Osteoblast (primary cell): ENCODE results near the gene ZBTB40. TPM values are rescaled to one million over a fixed set of nuclear protein-coding genes. Genes with fewer than 3 reads are reported as not detected.

Experiments
- DNase-seq: peaks from one replicate; pipeline ENCODE4 v3.0.0; 2011; ENCODE audit warnings: low spot score, mixed read lengths; ENCODE audit not compliant: insufficient read length; ENCODE audit errors: missing footprints
- H2AFZ ChIP-seq: 2 replicates; pipeline ENCODE4 v1.6.0; 2011; ENCODE audit warnings: mild to moderate bottlenecking, low read length
- H3K27ac ChIP-seq: 2 replicates; pipeline ENCODE4 v1.5.1; 2011; ENCODE audit warnings: mild to moderate bottlenecking, low read depth, low read length, moderate library complexity
- H3K27me3 ChIP-seq: 2 replicates; pipeline ENCODE4 v1.6.0; 2012; ENCODE audit warnings: mild to moderate bottlenecking, control low read depth, inconsistent platforms, low read length, moderate library complexity; ENCODE audit not compliant: insufficient read depth
- H3K36me3 ChIP-seq: 2 replicates; pipeline ENCODE4 v1.5.1; 2011; ENCODE audit warnings: mild to moderate bottlenecking, low read length, control low read depth, moderate library complexity; ENCODE audit not compliant: insufficient read depth
- H3K4me1 ChIP-seq: 2 replicates; pipeline ENCODE4 v1.5.1; 2011; ENCODE audit warnings: mild to moderate bottlenecking, low read length, control low read depth, moderate library complexity; ENCODE audit not compliant: insufficient read depth
- H3K4me2 ChIP-seq: 2 replicates; pipeline ENCODE4 v1.6.0; 2011; ENCODE audit warnings: mild to moderate bottlenecking, low read length; ENCODE audit not compliant: insufficient read depth
- H3K4me3 ChIP-seq: fragments of 200-600 bp; sonication (generic); 3 replicates; pipeline ENCODE4 v1.5.1; 2012; ENCODE audit warnings: mild to moderate bottlenecking, low read length, inconsistent platforms; ENCODE audit not compliant: insufficient read depth
- H3K79me2 ChIP-seq: 2 replicates; pipeline ENCODE4 v1.6.0; 2012; ENCODE audit warnings: mild to moderate bottlenecking, low read length, control low read depth, inconsistent platforms; ENCODE audit not compliant: insufficient read depth
- H3K9me3 ChIP-seq: 2 replicates; pipeline ENCODE4 v1.5.1; 2011; ENCODE audit warnings: low read depth, low read length, control low read depth
- H4K20me1 ChIP-seq: 2 replicates; pipeline ENCODE4 v1.6.0; 2012; ENCODE audit warnings: mild to moderate bottlenecking, low read length, control low read depth; ENCODE audit not compliant: insufficient read depth
- total RNA-seq: library from RNA; depleted of rRNA; stranded (reverse); fragments of >200 nt; gene quantifications from 2 replicates; pipeline ENCODE4 v1.2.3, GENCODE V29; 2012
- TF ChIP-seq, protein P1 (sequence below): IDR thresholded peaks from 2 replicates; pipeline ENCODE4 v1.5.1; 2011; ENCODE audit warnings: mild to moderate bottlenecking, low read depth, low read length, moderate library complexity; ENCODE audit errors: extremely low read depth

Gene ZBTB40, protein sequence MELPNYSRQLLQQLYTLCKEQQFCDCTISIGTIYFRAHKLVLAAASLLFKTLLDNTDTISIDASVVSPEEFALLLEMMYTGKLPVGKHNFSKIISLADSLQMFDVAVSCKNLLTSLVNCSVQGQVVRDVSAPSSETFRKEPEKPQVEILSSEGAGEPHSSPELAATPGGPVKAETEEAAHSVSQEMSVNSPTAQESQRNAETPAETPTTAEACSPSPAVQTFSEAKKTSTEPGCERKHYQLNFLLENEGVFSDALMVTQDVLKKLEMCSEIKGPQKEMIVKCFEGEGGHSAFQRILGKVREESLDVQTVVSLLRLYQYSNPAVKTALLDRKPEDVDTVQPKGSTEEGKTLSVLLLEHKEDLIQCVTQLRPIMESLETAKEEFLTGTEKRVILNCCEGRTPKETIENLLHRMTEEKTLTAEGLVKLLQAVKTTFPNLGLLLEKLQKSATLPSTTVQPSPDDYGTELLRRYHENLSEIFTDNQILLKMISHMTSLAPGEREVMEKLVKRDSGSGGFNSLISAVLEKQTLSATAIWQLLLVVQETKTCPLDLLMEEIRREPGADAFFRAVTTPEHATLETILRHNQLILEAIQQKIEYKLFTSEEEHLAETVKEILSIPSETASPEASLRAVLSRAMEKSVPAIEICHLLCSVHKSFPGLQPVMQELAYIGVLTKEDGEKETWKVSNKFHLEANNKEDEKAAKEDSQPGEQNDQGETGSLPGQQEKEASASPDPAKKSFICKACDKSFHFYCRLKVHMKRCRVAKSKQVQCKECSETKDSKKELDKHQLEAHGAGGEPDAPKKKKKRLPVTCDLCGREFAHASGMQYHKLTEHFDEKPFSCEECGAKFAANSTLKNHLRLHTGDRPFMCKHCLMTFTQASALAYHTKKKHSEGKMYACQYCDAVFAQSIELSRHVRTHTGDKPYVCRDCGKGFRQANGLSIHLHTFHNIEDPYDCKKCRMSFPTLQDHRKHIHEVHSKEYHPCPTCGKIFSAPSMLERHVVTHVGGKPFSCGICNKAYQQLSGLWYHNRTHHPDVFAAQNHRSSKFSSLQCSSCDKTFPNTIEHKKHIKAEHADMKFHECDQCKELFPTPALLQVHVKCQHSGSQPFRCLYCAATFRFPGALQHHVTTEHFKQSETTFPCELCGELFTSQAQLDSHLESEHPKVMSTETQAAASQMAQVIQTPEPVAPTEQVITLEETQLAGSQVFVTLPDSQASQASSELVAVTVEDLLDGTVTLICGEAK
- 13.8 and 16.3 TPM in 2 replicates for total RNA-seq

DNA sequence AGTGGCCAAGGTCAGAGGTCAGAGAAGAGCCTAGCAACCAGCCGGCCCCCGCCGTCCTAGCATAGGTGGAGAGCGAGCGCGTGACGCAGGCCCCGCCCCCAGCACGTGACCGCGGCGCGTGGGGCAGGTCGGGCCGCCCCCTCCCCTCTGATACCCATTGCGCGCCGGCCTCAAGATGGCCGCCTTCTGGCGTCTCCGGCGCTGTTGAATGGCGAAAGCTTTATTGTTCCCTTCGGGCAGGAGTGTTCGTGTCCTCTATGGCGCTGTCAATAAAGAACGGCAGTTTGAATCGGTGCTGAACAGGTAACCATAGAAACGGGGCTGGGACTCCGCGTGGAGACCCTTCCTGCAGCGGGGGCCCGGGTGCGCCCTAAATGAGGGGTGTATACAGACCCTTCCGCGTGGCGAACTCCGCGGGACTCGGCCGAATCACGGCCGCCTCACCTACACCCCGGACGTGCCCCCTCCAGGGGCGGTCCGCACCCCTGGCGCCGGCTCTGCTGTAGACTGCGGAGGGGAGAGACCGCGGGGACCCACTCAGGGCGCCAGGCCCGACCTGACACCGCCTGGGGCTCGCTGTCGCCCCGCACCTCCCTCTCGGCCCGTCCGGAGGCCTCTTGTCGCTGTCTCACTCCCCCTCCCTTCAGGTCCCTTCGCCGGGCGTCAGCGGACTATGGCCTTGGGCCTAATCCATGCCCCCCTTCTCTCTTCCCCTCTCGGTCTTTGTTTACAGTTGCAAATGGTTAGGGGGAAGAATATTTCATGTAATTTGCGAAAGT lies at the start of gene ZBTB40:
ZBTB40 (plus strand) TSS at position 150 of the 779 bp plus-strand sequence. CDS start 38,098 bp downstream, outside the sequence.
- H3K4me3 ChIP-seq, result peak within 1 kb of the TSS; percentile 83
- H4K20me1 ChIP-seq, result no peaks in the 10 kb centered on the region
- H3K4me2 ChIP-seq, result peak within 1 kb of the TSS; percentile 74
- no peaks in the 10 kb centered on the region for H3K36me3 ChIP-seq
- TF ChIP-seq, protein P1, sequence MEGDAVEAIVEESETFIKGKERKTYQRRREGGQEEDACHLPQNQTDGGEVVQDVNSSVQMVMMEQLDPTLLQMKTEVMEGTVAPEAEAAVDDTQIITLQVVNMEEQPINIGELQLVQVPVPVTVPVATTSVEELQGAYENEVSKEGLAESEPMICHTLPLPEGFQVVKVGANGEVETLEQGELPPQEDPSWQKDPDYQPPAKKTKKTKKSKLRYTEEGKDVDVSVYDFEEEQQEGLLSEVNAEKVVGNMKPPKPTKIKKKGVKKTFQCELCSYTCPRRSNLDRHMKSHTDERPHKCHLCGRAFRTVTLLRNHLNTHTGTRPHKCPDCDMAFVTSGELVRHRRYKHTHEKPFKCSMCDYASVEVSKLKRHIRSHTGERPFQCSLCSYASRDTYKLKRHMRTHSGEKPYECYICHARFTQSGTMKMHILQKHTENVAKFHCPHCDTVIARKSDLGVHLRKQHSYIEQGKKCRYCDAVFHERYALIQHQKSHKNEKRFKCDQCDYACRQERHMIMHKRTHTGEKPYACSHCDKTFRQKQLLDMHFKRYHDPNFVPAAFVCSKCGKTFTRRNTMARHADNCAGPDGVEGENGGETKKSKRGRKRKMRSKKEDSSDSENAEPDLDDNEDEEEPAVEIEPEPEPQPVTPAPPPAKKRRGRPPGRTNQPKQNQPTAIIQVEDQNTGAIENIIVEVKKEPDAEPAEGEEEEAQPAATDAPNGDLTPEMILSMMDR, result no peak
- DNase-seq, result peak; percentile 95
- H3K27me3 ChIP-seq, result no peaks in the 10 kb centered on the region
- H3K4me1 ChIP-seq, result peaks cover 16% of the 10 kb centered on the region
- no peaks in the 10 kb centered on the region for H3K9me3 ChIP-seq
- H3K79me2 ChIP-seq, result peaks cover 39% of the 10 kb centered on the region
- peak within 1 kb of the TSS; percentile 71 for H2AFZ ChIP-seq
- peak within 1 kb of the TSS; percentile 64 for H3K27ac ChIP-seq

DNA sequence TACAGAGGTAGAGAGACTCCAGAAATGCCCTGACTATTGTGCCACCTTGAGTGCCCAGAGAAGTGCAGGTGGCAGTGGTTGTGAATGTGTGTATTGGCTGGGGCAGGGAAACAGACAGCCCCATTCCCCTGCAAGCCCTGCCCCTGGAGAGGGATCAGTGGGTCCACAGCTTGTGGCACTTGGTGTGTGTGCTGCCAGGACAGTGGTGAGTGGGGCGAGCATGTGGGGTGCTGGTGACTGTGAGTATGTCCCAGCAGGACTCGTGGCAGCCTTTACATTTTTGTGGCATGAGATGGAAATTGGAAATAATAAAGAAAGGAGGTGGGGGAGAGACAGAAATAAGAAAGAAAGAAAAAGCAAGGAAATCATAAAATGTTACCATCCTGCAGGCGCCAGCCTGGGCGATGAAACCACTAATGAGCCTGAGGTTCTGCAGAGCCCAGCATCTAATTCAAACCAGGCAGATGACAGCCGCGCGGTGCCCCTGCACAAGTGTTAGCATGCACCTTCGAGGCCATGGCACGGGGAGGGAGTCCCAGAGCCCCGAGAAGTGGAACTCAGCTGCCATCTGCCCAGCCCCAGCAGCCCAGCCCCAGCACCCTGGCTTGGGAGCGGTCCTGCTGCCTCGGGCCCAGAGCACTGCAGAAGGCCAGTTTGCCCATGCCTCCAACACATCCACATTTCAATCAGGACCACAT lies 49.1 kb upstream of the ZBTB40 start:
- no peaks in the 10 kb centered on the region for H4K20me1 ChIP-seq
- TF ChIP-seq, protein P1, result no peak
- no peak for DNase-seq
- no peak overlapping the region for H3K27ac ChIP-seq
- no peak overlapping the region for H3K4me3 ChIP-seq
- H3K4me2 ChIP-seq, result no peak overlapping the region
- no peaks in the 10 kb centered on the region for H3K36me3 ChIP-seq
- H3K9me3 ChIP-seq, result no peaks in the 10 kb centered on the region
- no peak overlapping the region for H2AFZ ChIP-seq
- no peaks in the 10 kb centered on the region for H3K79me2 ChIP-seq
- H3K4me1 ChIP-seq, result peaks cover 2% of the 10 kb centered on the region
- peaks cover 52% of the 10 kb centered on the region for H3K27me3 ChIP-seq

GRCh38 chr1:22404486-22404885 lies 47.2 kb upstream of the ZBTB40 start:
- H3K4me3 ChIP-seq, result no peak overlapping the region
- no peak overlapping the region for H3K27ac ChIP-seq
- H3K36me3 ChIP-seq, result no peaks in the 10 kb centered on the region
- H3K27me3 ChIP-seq, result peaks cover 35% of the 10 kb centered on the region
- no peak overlapping the region for H2AFZ ChIP-seq
- peaks cover 3% of the 10 kb centered on the region for H3K4me1 ChIP-seq
- no peaks in the 10 kb centered on the region for H3K79me2 ChIP-seq
- no peaks in the 10 kb centered on the region for H4K20me1 ChIP-seq
- no peaks in the 10 kb centered on the region for H3K9me3 ChIP-seq
- DNase-seq, result no peak
- no peak overlapping the region for H3K4me2 ChIP-seq
- TF ChIP-seq, protein P1, result no peak
